HG02588 (cell line): ENCODE measurements around the gene TMEM256.

Source experiments
- ATAC-seq: cut with Tn5 transposase; IDR thresholded peaks from one replicate; pipeline ENCODE4 v1.9.1; 2021; ENCODE audit warnings: mild to moderate bottlenecking, moderate library complexity; ENCODE audit not compliant: unreplicated experiment

The TMEM256 gene

GRCh38 chr17:7403977-7404736 lies at the start of gene TMEM256:
TMEM256 (minus strand) TSS chr17:7404097; CDS start chr17:7404084, 13 bp downstream.
- ATAC-seq: peak; percentile 92

DNA sequence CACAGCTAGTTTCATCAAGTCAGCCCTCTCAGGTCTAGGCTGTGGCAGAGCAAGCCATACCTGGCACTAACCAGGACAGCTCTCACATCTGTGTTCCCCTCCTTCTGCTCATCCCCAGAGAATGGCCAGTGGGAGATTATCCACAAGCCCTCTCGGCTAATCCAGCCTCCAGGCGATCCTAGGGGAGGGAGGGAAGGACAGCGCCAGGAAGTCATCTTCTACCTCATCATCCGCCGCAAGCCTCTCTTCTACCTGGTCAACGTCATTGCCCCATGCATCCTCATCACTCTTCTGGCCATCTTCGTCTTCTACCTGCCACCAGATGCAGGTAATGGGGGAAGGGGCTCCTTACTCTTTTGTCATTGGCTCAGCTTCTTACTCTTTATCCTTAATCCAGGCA lies 44.6 kb upstream of the TMEM256 start:
- ATAC-seq: no peak

DNA sequence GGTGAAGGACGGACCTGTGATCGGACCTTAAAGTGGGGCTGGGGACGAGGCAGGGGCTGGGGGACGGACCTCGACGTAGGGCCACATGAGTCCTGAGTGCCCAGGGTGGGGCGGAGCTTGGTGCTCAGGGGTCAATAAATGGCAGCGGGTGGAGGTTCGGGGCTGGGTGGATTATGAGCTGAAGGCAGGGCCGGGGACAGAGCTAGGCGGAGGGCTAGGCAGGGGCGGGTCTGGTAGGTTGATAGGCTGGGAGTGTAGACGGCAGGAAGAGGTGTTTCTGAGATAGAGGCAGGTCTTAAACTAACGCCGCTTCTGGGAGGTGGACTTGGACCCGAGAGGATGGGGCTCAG lies 41.7 kb upstream of the TMEM256 start:
- no peak for ATAC-seq

- ATAC-seq: no peak
Measured at GRCh38 chr17:7444682-7445618, 41.1 kb upstream of the TMEM256 start, which contains the start of gene CHRNB1. CHRNB1 (plus strand) TSS chr17:7445061; CDS start chr17:7445128, 67 bp downstream.

DNA sequence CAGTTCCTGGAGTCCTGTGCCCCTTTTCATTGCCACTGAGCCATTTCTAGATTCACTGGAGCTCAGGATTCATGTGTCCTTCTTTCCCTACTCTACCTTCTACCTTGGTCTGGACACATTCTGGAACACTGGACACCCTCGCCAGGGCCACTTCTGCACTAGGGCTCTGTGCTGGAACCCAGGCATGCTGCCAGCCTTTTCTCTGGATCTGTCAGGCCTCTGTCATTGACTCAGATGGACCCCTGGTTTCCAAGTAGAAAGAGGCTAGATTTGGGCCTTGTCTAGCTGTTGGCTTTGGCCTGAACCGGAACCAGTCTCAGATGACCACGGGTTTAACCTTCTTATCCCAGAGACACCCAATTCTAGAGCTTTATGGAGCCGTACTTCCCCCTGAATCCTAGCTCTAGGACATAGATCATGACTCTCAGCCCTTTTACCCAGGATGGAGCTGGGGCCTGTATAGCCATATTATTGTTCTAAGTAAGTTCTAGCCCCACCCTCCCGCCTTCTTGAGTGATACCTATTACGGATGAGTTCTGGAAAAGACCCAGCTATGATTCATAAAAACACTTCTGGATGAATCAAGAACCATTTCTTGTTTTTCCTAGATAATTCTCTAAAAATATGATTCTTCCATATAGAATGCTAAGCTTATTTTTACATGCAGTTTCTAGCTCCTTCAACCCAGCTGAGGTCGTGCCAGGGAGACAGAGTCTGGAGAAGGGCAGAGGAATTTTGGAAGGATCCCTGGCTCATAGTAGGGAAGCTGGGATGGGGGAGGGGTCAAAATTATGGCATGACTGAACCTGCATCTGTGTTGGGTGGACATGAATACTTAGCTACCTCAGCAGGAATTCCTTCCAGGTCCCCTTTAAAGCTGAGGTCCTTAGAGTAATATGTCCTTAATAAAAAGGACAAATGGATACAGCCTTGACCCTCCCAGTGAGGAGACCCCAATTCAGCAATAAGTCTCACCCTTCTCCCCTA lies 39.9 kb upstream of the TMEM256 start:
- ATAC-seq: no peak

- no peak for ATAC-seq
Measured at GRCh38 chr17:7442142-7442541, 38.2 kb upstream of the TMEM256 start.

DNA sequence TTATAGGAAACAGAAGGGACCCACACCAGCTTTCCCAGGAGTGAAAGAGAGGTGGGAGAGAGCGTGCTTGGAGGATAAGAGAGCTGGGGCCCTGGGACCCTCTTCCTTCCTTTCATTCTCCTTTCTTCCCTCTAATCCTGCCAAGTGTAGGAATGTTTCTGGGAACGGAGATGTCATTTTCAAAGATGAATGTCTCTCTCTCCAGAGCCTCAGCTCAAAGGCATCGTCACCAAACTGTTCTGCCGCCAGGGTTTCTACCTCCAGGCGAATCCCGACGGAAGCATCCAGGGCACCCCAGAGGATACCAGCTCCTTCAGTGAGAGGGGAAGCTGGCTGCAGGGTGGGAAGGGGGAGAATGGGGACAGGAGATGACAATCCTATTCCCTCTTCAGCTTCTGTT lies 37.4 kb upstream of the TMEM256 start:
- ATAC-seq: no peak

DNA sequence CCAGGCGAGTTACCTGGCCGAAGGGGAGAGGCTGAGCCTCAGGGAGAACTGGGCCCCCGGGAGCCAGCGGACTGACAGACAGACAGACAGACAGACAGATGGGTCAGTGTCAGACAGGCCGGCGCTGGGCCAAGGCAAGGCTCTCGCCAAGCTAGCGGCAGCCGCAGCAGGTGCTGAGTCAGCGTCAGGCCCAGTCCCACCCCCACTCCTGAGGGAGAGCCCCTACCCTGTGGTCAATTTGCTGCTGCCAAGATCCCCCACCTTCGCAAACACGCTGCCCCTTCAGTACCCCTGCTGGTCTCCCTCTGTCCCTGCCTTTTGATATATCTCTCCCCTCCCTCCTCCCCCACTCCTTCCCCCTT lies 36.9 kb upstream of the TMEM256 start:
- ATAC-seq: no peak

DNA sequence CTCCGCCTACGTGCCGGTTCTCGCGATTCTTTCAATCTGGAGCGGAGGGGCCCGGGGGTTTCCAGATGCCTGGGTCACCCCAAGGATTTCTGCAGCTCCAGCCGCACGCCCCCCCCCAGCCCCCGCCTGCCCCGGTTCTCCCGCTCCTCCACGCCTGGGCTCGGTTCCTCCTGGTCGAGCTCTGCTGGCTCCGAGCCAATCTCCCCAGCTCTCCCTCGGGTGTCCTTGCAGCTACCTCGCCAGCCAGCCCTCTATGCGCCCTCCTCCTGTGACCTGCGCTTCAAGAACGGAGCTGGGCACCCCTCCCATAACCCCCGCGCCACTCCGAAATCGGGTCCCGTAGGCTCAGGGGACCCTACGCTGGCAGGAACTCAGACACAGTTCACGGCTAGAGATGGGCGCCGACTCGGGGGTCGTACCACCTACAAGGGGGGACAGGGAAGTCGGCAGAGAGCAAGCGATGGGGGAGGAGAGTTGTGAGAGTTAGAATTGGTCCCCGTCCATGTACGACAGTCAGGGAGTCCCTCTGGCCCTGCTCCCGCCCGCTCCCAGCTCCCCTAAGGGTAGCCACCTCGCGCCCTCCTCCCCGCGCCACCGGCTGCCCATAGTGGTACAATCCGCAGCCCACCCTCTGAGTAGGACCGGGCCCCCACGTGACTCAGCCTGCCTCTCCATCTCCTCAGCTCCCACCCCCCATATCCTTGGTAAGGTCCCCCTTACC lies 36.4 kb upstream of the TMEM256 start:
- no peak for ATAC-seq

GRCh38 chr17:7439462-7440112 lies 35.7 kb upstream of the TMEM256 start, which contains the start of gene FGF11:
FGF11 (plus strand) TSS chr17:7439512; CDS start chr17:7439621, 109 bp downstream.
- ATAC-seq: no peak

GRCh38 chr17:7438656-7439460 lies 35.0 kb upstream of the TMEM256 start:
- ATAC-seq: no peak

DNA sequence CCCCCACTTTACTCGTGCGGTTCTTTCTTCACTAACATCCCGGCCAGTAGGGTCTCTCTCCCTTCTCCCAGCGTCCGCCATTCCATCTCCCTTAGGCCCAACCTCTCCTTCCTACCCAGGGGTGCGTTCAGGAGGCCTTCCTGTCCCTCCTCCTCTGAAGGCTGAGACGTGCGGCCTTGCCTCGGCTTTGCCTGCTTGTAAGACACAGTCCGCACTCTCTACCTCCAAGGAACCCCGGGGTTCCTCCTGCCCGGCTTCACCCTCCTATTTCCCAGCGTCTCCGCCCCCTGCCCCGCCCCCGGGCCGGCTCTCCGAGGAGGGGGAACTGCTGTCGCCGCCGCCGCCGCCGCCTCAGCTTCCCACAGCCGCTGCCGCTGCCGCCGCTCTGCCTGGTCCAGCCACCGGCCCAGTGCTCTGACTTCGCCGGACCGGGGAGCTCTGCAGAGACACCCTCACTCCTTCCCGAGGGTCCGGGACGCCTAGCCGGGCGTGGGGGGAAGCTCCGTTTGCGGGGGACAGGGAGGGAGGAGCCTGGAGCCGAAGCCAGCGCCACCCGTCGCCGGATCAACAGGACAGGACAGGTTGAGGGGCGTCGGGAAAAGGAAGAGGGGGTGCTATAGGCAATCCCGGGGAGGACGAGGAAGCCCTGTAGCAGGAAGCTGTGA lies 34.2 kb upstream of the TMEM256 start:
- no peak for ATAC-seq

- ATAC-seq: no peak
Measured at GRCh38 chr17:7437369-7437863, 33.5 kb upstream of the TMEM256 start.

DNA sequence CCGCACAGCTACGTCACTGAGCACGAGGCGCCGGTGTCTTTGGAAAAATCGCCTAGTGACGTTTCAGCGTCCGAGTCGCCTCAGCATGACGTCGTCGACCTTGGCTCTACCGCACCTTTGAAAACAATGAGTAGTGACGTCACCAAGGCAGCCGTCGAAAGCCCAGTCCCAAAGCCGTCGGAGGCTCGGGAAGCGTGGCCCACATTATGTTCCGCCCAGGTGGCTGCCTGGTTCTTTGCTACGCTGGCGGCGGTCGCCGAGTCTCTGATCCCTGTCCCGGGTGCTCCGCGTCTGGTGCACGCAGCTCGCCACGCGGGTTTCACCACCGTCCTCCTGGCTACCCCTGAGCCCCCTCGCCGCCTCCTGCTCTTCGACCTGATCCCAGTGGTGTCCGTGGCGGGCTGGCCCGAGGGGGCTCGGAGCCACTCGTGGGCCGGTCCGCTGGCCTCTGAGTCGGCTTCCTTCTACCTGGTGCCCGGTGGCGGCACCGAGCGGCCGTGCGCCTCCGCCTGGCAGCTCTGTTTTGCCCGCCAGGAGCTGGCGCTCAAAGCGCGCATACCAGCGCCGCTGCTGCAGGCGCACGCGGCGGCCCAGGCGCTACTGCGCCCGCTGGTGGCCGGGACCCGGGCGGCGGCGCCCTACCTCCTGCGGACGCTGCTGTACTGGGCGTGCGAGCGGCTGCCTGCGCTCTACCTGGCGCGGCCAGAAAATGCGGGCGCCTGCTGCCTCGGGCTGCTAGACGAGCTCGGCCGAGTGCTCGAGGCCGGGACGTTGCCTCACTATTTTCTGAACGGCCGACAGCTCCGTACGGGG lies 32.9 kb upstream of the TMEM256 start:
- no peak for ATAC-seq

DNA sequence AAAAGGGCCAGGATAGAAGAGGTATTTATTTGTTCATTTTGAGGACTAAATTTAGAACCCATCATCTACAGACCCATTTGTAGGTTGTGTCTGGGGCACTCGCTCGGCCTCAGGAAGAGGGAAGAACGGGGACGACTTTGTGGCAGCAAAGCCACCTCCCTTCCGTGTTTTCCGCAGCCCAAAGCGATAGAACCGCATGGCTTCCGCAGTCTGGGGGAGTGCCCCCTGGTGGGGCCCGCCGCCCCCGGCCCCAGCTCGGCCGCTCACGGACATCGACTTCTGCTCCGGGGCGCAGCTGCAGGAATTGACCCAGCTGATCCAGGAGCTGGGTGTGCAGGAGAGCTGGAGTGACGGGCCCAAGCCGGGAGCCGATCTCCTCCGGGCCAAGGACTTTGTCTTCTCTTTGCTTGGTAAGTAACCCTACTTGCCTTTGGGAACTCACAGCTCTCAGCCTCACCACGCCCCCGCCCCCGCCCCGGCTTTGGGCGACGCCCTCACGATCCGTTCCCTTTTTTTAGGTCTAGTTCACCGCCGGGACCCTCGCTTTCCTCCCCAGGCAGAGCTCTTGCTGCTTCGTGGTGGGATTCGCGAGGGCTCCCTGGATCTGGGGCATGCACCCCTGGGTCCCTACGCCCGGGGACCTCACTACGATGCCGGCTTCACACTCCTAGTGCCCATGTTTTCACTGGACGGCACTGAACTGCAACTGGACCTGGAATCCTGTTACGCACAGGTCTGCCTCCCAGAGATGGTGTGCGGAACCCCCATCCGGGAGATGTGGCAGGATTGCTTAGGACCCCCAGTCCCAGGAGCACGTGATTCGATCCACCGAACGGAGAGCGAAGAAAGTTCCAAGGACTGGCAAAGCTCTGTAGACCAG lies 32.0 kb upstream of the TMEM256 start:
- ATAC-seq: peak; percentile 17

- ATAC-seq: no peak
Measured at GRCh38 chr17:7432296-7432695, 28.4 kb upstream of the TMEM256 start.
